ENCODE data around the gene CELA2B.

DNA sequence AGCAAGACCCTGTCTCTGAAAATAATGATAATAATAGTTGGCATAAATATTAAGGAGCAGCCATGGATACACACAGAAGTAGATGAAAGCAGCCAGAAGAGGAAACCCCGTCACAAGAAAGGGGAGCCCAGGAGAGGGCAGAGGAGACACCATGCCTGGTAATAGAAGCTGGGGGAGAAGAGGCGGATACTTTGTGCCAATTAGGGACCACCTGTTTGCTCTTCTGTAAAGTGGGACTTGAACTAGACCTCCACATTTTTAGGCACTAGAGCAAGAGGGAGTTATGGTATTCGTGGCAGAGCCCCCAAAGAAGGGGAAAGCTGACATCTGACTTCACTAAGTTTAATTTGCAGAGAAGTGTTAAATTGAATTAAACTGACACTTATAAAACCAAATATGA lies 12.5 kb downstream of the CELA2B start:
- TF ChIP-seq, protein P1, sequence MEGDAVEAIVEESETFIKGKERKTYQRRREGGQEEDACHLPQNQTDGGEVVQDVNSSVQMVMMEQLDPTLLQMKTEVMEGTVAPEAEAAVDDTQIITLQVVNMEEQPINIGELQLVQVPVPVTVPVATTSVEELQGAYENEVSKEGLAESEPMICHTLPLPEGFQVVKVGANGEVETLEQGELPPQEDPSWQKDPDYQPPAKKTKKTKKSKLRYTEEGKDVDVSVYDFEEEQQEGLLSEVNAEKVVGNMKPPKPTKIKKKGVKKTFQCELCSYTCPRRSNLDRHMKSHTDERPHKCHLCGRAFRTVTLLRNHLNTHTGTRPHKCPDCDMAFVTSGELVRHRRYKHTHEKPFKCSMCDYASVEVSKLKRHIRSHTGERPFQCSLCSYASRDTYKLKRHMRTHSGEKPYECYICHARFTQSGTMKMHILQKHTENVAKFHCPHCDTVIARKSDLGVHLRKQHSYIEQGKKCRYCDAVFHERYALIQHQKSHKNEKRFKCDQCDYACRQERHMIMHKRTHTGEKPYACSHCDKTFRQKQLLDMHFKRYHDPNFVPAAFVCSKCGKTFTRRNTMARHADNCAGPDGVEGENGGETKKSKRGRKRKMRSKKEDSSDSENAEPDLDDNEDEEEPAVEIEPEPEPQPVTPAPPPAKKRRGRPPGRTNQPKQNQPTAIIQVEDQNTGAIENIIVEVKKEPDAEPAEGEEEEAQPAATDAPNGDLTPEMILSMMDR (IDR thresholded peaks at IDR 0.05): no peak
- TF ChIP-seq ZNF232 (CRISPR knock-in tag; IDR thresholded peaks at IDR 0.05) (no peak), ZNF263 (CRISPR knock-in tag; IDR thresholded peaks at IDR 0.05; ENCODE audit: low read depth) (no peak)

Data from WTC11 (cell line).